HepG2 (cell line): ENCODE measurements around the gene NTM. TPM values are rescaled to one million over a fixed set of nuclear protein-coding genes. Genes with fewer than 3 reads are reported as not detected.

Source experiments
- ATAC-seq: fragments of 200-7000 bp; cut with Tn5 transposase; 3 replicates; pipeline ENCODE4 v1.9.1; 2020; ENCODE audit warnings: mild to moderate bottlenecking, moderate library complexity
- BruUV-seq: library from RNA; stranded (reverse); fragments of 400-500 nt; replicated peaks from 2 replicates; lab custom pipeline; 2021; lab: Mats Ljungman, UMichigan
- CTCF ChIA-PET: fragments of 300-600 bp; formaldehyde crosslinking; extraction: SDS; loops from one replicate; lab custom pipeline; 2021; ENCODE audit warnings: low total read pairs, inconsistent platforms, low intra/inter-chr PET ratio; lab: Yijun Ruan, JAX
- POLR2A ChIA-PET: fragments of 350-600 bp; sonication (Branson Sonifier 250); formaldehyde crosslinking; loops from one replicate; lab custom pipeline; 2020; ENCODE audit warnings: antibody characterized with exemption, inconsistent platforms; lab: Yijun Ruan, JAX
- DNase-seq: peaks from one replicate; pipeline ENCODE4 v3.0.0-alpha.2; 2015; ENCODE audit warnings: low spot score
- FAIRE-seq: peaks from 3 replicates; lab custom pipeline; 2011; peaks lifted over from hg19 to GRCh38; lab: Jason Lieb, UNC
- H2AFZ ChIP-seq: one replicate; pipeline ENCODE4 v1.6.1; 2011; ENCODE audit warnings: low read length, inconsistent platforms
- H3K27ac ChIP-seq: fragments of 300-600 bp; 3 replicates; pipeline ENCODE4 v1.8.0; 2011; ENCODE audit warnings: mixed run types, mild to moderate bottlenecking, mixed read lengths, low read length, inconsistent platforms; ENCODE audit not compliant: insufficient read depth; ENCODE audit errors: extremely low read length
- H3K27me3 ChIP-seq, 2 experiments: fragments of 200-600 bp in 1 of 2; 2 replicates in 1 of 2; 3 replicates in 1 of 2; pipeline versions ENCODE4 v1.6.0 to v1.8.0; 2011; ENCODE audit warnings: low read length in 2 of 2, mild to moderate bottlenecking in 2 of 2, moderate library complexity in 2 of 2, inconsistent platforms in 1 of 2; ENCODE audit not compliant: insufficient read depth in 2 of 2, control insufficient read depth in 1 of 2
- H3K36me3 ChIP-seq, 2 experiments: fragments of 200-600 bp in 1 of 2; replicated peaks in 1 of 2; 2 replicates in 1 of 2; 3 replicates in 1 of 2; pipeline versions ENCODE4 v1.5.1 to v1.8.0; 2011; ENCODE audit warnings: low read length in 2 of 2, inconsistent platforms in 1 of 2; ENCODE audit not compliant: insufficient read depth in 2 of 2, control insufficient read depth in 1 of 2
- H3K4me1 ChIP-seq: 2 replicates; pipeline ENCODE4 v1.5.1; 2012; ENCODE audit warnings: low read length, inconsistent platforms; ENCODE audit not compliant: insufficient read depth
- H3K4me2 ChIP-seq: 2 replicates; pipeline ENCODE4 v1.6.0; 2011; ENCODE audit warnings: low read depth, low read length, inconsistent platforms
- H3K4me3 ChIP-seq, 3 experiments: fragments of 200-600 bp in 1 of 3; sonication (generic), shearing (Covaris generic) in 1 of 3; replicated peaks in 1 of 3; 2 replicates each; pipeline ENCODE4 v1.5.1; 2011 to 2016; ENCODE audit warnings: low read length in 3 of 3, inconsistent platforms in 2 of 3, low read depth in 2 of 3, mild to moderate bottlenecking in 2 of 3, control low read depth in 1 of 3, mixed read lengths in 1 of 3; ENCODE audit not compliant: insufficient read depth in 1 of 3
- H3K79me2 ChIP-seq: one replicate; pipeline ENCODE4 v1.6.1; 2011; ENCODE audit warnings: low read length, inconsistent platforms; ENCODE audit not compliant: insufficient read depth
- H3K9ac ChIP-seq: 2 replicates; pipeline ENCODE4 v1.6.0; 2011; ENCODE audit warnings: mild to moderate bottlenecking, low read depth, low read length, inconsistent platforms; ENCODE audit not compliant: insufficient read depth
- H3K9me3 ChIP-seq: 2 replicates; pipeline ENCODE4 v1.5.1; 2012; ENCODE audit warnings: mild to moderate bottlenecking, low read length
- H4K20me1 ChIP-seq: 2 replicates; pipeline ENCODE4 v1.6.0; 2011; ENCODE audit warnings: inconsistent platforms, mild to moderate bottlenecking, low read length, moderate library complexity; ENCODE audit not compliant: insufficient read depth
- MAFK ChIP-seq, 2 experiments: IDR thresholded peaks in 1 of 2; conservative IDR thresholded peaks in 1 of 2; 2 replicates each; pipeline ENCODE4 v1.6.1; 2011; ENCODE audit warnings: improper control_type of control experiment in 2 of 2, low read length in 2 of 2
- WGBS: methylation state at CpG from one replicate; pipeline ENCODE4 v1.1.6; 2017; ENCODE audit warnings: low lambda C conversion rate; 5-methylcytosine and 5-hydroxymethylcytosine counted together
- in situ Hi-C: cut with HindIII; loops from 2 replicates; pipeline ENCODE4 v1.10.0; 2017; ENCODE audit warnings: low pct_unique_long_range_greater_than_20kb; ENCODE audit not compliant: extremely low pct_ligation_motif_present
- intact Hi-C: fragments of 100-400 bp; cut with micrococcal nuclease; formaldehyde crosslinking; loops from one replicate; pipeline ENCODE4 v1.10.0; 2022; ENCODE audit not compliant: unreplicated experiment
- polyA plus RNA-seq, 8 experiments: library from polyadenylated mRNA; depleted of rRNA in 3 of 8; stranded (reverse) in 7 of 8; unstranded in 1 of 8; fragments of >200 nt; fragmentation: Illumina TruSeq in 4 of 8; extraction: Trizol in 4 of 8; gene quantifications; 2 replicates each; pipeline versions ENCODE4 v1.2.1 to v1.2.3, GENCODE V29; 2011 to 2016; ENCODE audit warnings: low read depth in 4 of 8, missing spikeins in 1 of 8, mixed read lengths in 1 of 8; ENCODE audit not compliant: insufficient read depth in 1 of 8
- total RNA-seq, 5 experiments: library from RNA; depleted of rRNA; stranded (reverse); fragments of >200 nt; fragmentation: Illumina TruSeq; extraction: Trizol; gene quantifications; 2 replicates each; pipeline ENCODE4 v1.2.3, GENCODE V29; 2016; ENCODE audit warnings: low read depth in 1 of 5
- TF ChIP-seq, protein P1 (sequence below): IDR thresholded peaks from 2 replicates; pipeline ENCODE4 v1.6.1; 2016

The NTM gene
- total and polyA plus RNA-seq, 2 of the 13 experiments (the other 11 are each of a cell fraction or from before 2014, with no cell fraction given): not detected

GRCh38 chr11:131866535-131867400 is 496.4 kb downstream of the NTM start:
- no peak overlapping the region for H3K27ac ChIP-seq
- no peak for FAIRE-seq
- H3K9me3 ChIP-seq: no peaks in the 10 kb centered on the region
- intact Hi-C loops (loop anchor here (10.0 kb wide), 1 partner anchor 1198 kb away; no protein-coding TSS in a partner anchor), in situ Hi-C loops (loop anchor here (10.0 to 25.0 kb wide), 4 partner anchors 158 to 1196 kb away; no protein-coding TSS in a partner anchor)
- DNase-seq: no peak
- no peak overlapping the region for H2AFZ ChIP-seq
- 39% methylated on average over 16 of the region's 17 CpGs for WGBS
- H4K20me1 ChIP-seq: no peaks in the 10 kb centered on the region
- no peak overlapping the region for H3K9ac ChIP-seq
- no peaks in the 10 kb centered on the region for H3K4me1 ChIP-seq
- H3K4me2 ChIP-seq: no peak overlapping the region
- POLR2A ChIA-PET: no interaction called here
- no peak for ATAC-seq
- CTCF ChIA-PET: interaction anchor here (1.2 to 2.2 kb wide), 2 partner anchors 161 to 1075 kb away, joined by 3 to 10 read pairs; no protein-coding TSS in a partner anchor
- TF ChIP-seq, protein P1, sequence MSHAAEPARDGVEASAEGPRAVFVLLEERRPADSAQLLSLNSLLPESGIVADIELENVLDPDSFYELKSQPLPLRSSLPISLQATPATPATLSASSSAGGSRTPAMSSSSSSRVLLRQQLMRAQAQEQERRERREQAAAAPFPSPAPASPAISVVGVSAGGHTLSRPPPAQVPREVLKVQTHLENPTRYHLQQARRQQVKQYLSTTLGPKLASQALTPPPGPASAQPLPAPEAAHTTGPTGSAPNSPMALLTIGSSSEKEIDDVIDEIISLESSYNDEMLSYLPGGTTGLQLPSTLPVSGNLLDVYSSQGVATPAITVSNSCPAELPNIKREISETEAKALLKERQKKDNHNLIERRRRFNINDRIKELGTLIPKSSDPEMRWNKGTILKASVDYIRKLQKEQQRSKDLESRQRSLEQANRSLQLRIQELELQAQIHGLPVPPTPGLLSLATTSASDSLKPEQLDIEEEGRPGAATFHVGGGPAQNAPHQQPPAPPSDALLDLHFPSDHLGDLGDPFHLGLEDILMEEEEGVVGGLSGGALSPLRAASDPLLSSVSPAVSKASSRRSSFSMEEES (CRISPR knock-in tag): no peak
- TF ChIP-seq MAFK (conservative IDR thresholded peaks at IDR 0.05 in 1 of 2, IDR thresholded peaks at IDR 0.05 in 1 of 2; ENCODE audit: low read length in 2 of 2): peak in 1 of 2 experiments; percentile 22; a peak in 1 of 4 replicates
- no TSS peak for BruUV-seq
- no peaks in the 10 kb centered on the region for H3K36me3 ChIP-seq
- H3K79me2 ChIP-seq: no peaks in the 10 kb centered on the region
- H3K4me3 ChIP-seq: no peak overlapping the region
- H3K27me3 ChIP-seq: peaks cover 0 to 14% of the 10 kb centered on the region in 2 experiments; a peak in 2 of 5 replicates
